A673 (cell line): Measurements from ENCODE around the gene TMBIM6. TPM values are rescaled to one million over a fixed set of nuclear protein-coding genes. Genes with fewer than 3 reads are reported as not detected.

Experiments used
- BruUV-seq: library from RNA; stranded (reverse); fragments of 400-500 nt; replicated peaks from 2 replicates; lab custom pipeline; 2021; lab: Mats Ljungman, UMichigan
- CTCF ChIA-PET: fragments of 300-600 bp; sonication (Branson Sonifier 250); formaldehyde crosslinking; loops from one replicate; lab custom pipeline; 2022; ENCODE audit warnings: antibody characterized with exemption; lab: Charles Lee
- POLR2A ChIA-PET: fragments of 300-600 bp; sonication (Branson Sonifier 250); formaldehyde crosslinking; loops from one replicate; lab custom pipeline; 2022; ENCODE audit warnings: antibody characterized with exemption; ENCODE audit not compliant: low non-redundant PET; lab: Charles Lee
- DNase-seq: peaks from one replicate; pipeline ENCODE4 v3.0.0-alpha.2; 2015; ENCODE audit warnings: low spot score
- H3K27ac ChIP-seq: fragments of 200-600 bp; sonication (generic); 2 replicates; pipeline ENCODE4 v1.5.1; 2016; ENCODE audit warnings: mixed run types, low read depth, mild to moderate bottlenecking, mixed read lengths, antibody characterized with exemption, low read length; ENCODE audit not compliant: poor library complexity, severe bottlenecking
- H3K27me3 ChIP-seq: fragments of 200-600 bp; sonication (generic); replicated peaks from 2 replicates; pipeline ENCODE4 v1.6.1; 2017; ENCODE audit warnings: mixed run types, low read depth, mild to moderate bottlenecking, mixed read lengths, antibody characterized with exemption, low read length; ENCODE audit not compliant: insufficient read depth, poor library complexity
- H3K36me3 ChIP-seq: fragments of 200-600 bp; sonication (generic); 2 replicates; pipeline ENCODE4 v1.6.1; 2016; ENCODE audit warnings: mixed run types, mild to moderate bottlenecking, mixed read lengths, antibody characterized with exemption, low read length; ENCODE audit not compliant: insufficient read depth, poor library complexity, severe bottlenecking
- H3K4me1 ChIP-seq: fragments of 200-600 bp; sonication (generic); 2 replicates; pipeline ENCODE4 v1.6.1; 2017; ENCODE audit warnings: mixed run types, mild to moderate bottlenecking, mixed read lengths, antibody characterized with exemption, low read length; ENCODE audit not compliant: insufficient read depth, poor library complexity, severe bottlenecking
- H3K4me3 ChIP-seq: fragments of 200-600 bp; sonication (generic); 2 replicates; pipeline ENCODE4 v1.5.1; 2016; ENCODE audit warnings: low read depth, mixed run types, mild to moderate bottlenecking, mixed read lengths, low read length; ENCODE audit not compliant: poor library complexity, severe bottlenecking
- H3K9me3 ChIP-seq: fragments of 200-600 bp; sonication (generic); 2 replicates; pipeline ENCODE4 v1.6.1; 2016; ENCODE audit warnings: mixed run types, low read depth, mild to moderate bottlenecking, mixed read lengths, antibody characterized with exemption, low read length; ENCODE audit not compliant: poor library complexity, severe bottlenecking
- EZH2 ChIP-seq: fragments of 200-600 bp; sonication (generic); IDR thresholded peaks from 2 replicates; pipeline ENCODE4 v1.6.1; 2017; ENCODE audit warnings: borderline replicate concordance, low read depth, mild to moderate bottlenecking, mixed read lengths, antibody characterized with exemption, low read length; ENCODE audit not compliant: poor library complexity, severe bottlenecking
- intact Hi-C: fragments of 100-400 bp; cut with micrococcal nuclease; formaldehyde crosslinking; loops from one replicate; pipeline ENCODE4 v1.10.0; 2022; ENCODE audit not compliant: unreplicated experiment
- total RNA-seq: library from RNA; stranded (reverse); gene quantifications from 2 replicates; pipeline ENCODE4 v1.2.3, GENCODE V29; 2021
- TF ChIP-seq, protein P1 (sequence below): fragments of 300-800, 200-600 bp; sonication (generic); conservative IDR thresholded peaks from 2 replicates; pipeline ENCODE4 v1.5.1; 2017; ENCODE audit warnings: low read depth, mild to moderate bottlenecking, antibody characterized with exemption, low read length, moderate library complexity, mixed read lengths

The TMBIM6 gene
- total RNA-seq, 1 experiment from 2014 or later, result 454 TPM

DNA sequence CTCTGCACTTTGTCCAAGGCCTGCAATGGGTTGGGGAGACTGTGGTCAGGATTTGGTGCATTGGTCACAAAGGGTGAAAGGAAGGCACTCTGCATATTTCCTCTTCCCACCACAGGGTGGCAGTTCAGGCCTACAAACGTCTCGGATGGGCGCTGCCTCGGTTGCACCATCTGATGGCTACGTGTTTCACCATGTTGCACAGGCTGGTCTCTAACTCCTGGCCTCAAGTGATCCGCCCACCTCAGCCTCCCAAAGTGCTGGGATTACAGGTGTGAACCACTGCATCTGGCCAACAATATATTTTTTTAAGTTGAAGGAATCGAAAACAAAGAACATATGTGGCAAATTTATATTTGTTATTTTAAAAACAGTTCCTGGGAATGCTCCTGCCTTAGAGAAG lies 35.1 kb downstream of the TMBIM6 start:
- H3K36me3 ChIP-seq, result no peaks in the 10 kb centered on the region
- no peak overlapping the region for H3K4me3 ChIP-seq
- H3K9me3 ChIP-seq, result no peaks in the 10 kb centered on the region
- H3K4me1 ChIP-seq, result peaks cover 5% of the 10 kb centered on the region
- ChIA-PET CTCF (no interaction called here), POLR2A (no interaction called here)
- no peak overlapping the region for H3K27ac ChIP-seq
- TF ChIP-seq EZH2, result no peak
- TF ChIP-seq, protein P1, sequence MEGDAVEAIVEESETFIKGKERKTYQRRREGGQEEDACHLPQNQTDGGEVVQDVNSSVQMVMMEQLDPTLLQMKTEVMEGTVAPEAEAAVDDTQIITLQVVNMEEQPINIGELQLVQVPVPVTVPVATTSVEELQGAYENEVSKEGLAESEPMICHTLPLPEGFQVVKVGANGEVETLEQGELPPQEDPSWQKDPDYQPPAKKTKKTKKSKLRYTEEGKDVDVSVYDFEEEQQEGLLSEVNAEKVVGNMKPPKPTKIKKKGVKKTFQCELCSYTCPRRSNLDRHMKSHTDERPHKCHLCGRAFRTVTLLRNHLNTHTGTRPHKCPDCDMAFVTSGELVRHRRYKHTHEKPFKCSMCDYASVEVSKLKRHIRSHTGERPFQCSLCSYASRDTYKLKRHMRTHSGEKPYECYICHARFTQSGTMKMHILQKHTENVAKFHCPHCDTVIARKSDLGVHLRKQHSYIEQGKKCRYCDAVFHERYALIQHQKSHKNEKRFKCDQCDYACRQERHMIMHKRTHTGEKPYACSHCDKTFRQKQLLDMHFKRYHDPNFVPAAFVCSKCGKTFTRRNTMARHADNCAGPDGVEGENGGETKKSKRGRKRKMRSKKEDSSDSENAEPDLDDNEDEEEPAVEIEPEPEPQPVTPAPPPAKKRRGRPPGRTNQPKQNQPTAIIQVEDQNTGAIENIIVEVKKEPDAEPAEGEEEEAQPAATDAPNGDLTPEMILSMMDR, result peak; percentile 83
- intact Hi-C loops, result loop anchor here (5.0 to 10.0 kb wide), 3 partner anchors 168 to 296 kb away; no protein-coding TSS in a partner anchor
- DNase-seq, result peak; percentile 77
- no TSS peak for BruUV-seq
- H3K27me3 ChIP-seq, result no peaks in the 10 kb centered on the region

DNA sequence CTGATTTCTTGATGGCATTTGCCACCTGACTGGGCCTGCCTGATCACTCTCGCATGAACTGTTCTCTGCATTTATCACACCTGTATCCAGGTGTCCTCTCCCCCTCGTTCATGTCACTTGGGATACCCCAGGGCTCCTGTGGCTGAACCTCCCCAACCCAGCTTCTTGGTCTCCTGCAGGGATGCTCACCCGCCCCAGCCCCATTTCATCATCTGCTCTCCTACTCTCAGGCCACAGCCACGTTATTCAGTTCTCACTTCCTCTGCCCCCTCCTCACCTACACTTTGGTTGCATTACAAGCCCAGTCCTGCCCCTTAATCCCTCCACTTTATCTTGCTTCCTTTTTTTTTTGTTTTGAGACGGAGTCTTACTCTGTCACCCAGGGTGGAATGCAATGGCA lies 35.5 kb downstream of the TMBIM6 start:
- no peaks in the 10 kb centered on the region for H3K27me3 ChIP-seq
- H3K27ac ChIP-seq, result no peak overlapping the region
- POLR2A ChIA-PET, result no interaction called here
- H3K36me3 ChIP-seq, result no peaks in the 10 kb centered on the region
- intact Hi-C loops, result loop anchor here (5.0 to 10.0 kb wide), 3 partner anchors 168 to 295 kb away; no protein-coding TSS in a partner anchor
- no peaks in the 10 kb centered on the region for H3K9me3 ChIP-seq
- no TSS peak for BruUV-seq
- no peak for DNase-seq
- peaks cover 5% of the 10 kb centered on the region for H3K4me1 ChIP-seq
- CTCF ChIA-PET, result interaction anchor here (0.6 kb wide), 1 partner anchor 163 kb away, joined by 3 read pairs; no protein-coding TSS in a partner anchor
- no peak overlapping the region for H3K4me3 ChIP-seq
- TF ChIP-seq, protein P1, result no peak
- TF ChIP-seq EZH2, result no peak

DNA sequence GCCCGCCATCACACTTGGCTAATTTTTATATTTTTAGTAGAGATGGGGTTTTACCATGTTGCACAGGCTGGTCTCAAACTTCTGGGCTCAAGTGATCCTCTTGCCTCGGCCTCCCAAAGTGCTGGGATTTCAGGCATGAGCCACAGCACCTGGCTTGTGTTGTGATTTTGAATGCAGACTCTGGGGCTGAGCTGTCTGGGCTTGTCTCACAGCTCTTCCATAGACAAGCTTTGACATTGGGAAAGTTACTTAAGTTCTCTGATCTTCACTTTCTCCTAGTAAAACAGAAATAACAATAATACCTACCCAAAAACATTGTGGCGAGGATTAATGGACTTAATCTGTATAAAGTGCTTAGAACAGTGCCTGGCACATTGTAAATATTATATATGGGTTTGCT lies 36.0 kb downstream of the TMBIM6 start:
- BruUV-seq, result no TSS peak
- no peak overlapping the region for H3K27ac ChIP-seq
- no peak for DNase-seq
- ChIA-PET POLR2A (no interaction called here), CTCF (interaction anchor here (0.6 to 1.2 kb wide), 2 partner anchors 15 to 163 kb away, joined by 3 read pairs; no protein-coding TSS in a partner anchor)
- H3K4me1 ChIP-seq, result peaks cover 5% of the 10 kb centered on the region
- H3K36me3 ChIP-seq, result no peaks in the 10 kb centered on the region
- H3K27me3 ChIP-seq, result no peaks in the 10 kb centered on the region
- no peak overlapping the region for H3K4me3 ChIP-seq
- no peaks in the 10 kb centered on the region for H3K9me3 ChIP-seq
- TF ChIP-seq, protein P1, result no peak
- no peak for TF ChIP-seq EZH2
- intact Hi-C loops, result loop anchor here (5.0 to 10.0 kb wide), 3 partner anchors 167 to 295 kb away; no protein-coding TSS in a partner anchor
